Activated naive CD8-positive, alpha-beta T cell treated with anti-CD3 and anti-CD28 coated beads, Interleukin-2, amount 10 ng/mL, durations not matched to agents 7 days and 5 days (primary cell): ENCODE measurements around the gene BID. TPM values are rescaled to one million over a fixed set of nuclear protein-coding genes. Genes with fewer than 3 reads are reported as not detected.

Source experiments
- ATAC-seq: fragments of 150-1000 bp; cut with Tn5 transposase; one replicate; pipeline ENCODE4 v1.10.0; 2021; ENCODE audit warnings: low read depth, moderate library complexity
- POLR2A ChIA-PET: fragments of 350-600 bp; sonication (Branson Sonifier 250); formaldehyde crosslinking; loops from one replicate; lab custom pipeline; 2021; ENCODE audit warnings: antibody characterized with exemption; lab: Charles Lee
- DNase-seq: peaks from one replicate; pipeline ENCODE4 v3.0.0; 2021
- H3K27ac Mint-ChIP-seq: one replicate; pipeline ENCODE4 v1.8.0; 2022; ENCODE audit warnings: mild to moderate bottlenecking, mixed read lengths
- H3K27me3 Mint-ChIP-seq: one replicate; pipeline ENCODE4 v1.8.0; 2022; ENCODE audit warnings: mild to moderate bottlenecking, moderate library complexity, mixed read lengths
- H3K36me3 Mint-ChIP-seq: one replicate; pipeline ENCODE4 v1.8.0; 2021; ENCODE audit warnings: mild to moderate bottlenecking, mixed read lengths
- H3K4me1 Mint-ChIP-seq: one replicate; pipeline ENCODE4 v1.8.0; 2021; ENCODE audit warnings: mixed read lengths
- H3K4me3 Mint-ChIP-seq: one replicate; pipeline ENCODE4 v1.8.0; 2022; ENCODE audit warnings: mild to moderate bottlenecking, moderate library complexity, mixed read lengths
- H3K9me3 Mint-ChIP-seq: one replicate; pipeline ENCODE4 v1.8.0; 2021; ENCODE audit warnings: mixed read lengths
- total RNA-seq, 2 experiments: library from RNA; stranded (reverse); gene quantifications; one replicate each; pipeline ENCODE4 v1.2.3, GENCODE V29; 2021

Gene BID
- total RNA-seq = 10 to 100 TPM; 33.6 to 35.6 TPM

DNA sequence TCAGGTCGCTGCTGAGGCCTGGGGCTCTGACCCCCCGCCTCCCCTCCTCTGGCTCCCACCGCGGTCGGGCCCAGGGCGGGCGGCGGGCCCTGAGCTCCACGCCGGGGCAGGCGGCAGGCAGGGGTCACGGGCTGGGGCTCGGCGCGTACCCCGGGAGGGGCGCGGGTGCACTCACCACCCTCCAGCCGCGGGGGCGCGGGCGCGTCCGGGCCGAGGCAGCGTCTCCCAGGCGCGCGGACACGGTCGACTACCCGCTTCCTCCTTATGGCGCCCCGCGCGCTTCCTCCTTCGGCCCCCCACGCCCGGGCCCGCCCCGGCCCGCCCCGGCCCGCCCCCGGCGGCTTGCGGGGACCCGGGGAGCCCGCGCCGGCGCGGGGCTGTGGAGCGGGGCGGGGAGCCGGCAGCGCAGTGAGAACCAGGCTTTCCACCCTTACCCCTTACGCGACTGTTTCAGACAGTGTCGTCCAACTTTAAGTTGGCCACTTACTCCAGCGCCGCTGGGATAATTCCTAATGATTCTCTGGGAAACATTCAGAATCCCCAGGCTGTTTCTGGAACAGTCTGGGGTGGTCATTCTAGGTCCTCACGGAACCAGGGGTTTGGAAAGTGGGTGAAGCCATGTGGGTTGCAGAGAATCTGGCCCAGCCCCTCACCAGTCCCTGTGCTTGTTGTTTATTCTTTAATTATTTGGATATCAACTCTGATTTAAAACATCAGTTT lies at the start of gene BID:
Gene BID, minus strand, starts transcription at position 264 of the 720 bp plus-strand sequence. CDS start 24,353 bp downstream, outside the sequence.
- POLR2A ChIA-PET = interaction anchor here (0.7 to 2.5 kb wide), 7 partner anchors 9 to 303 kb away, joined by 3 to 8 read pairs (median 6); partner anchors contain the start of genes BCL2L13 and PEX26
- Mint-ChIP-seq H3K4me1 (peaks cover 49% of the 10 kb centered on the region), H3K27me3 (no peaks in the 10 kb centered on the region), H3K27ac (peak within 1 kb of the TSS; percentile 96), H3K4me3 (peak within 1 kb of the TSS; percentile 86), H3K36me3 (peaks cover 10% of the 10 kb centered on the region), H3K9me3 (no peaks in the 10 kb centered on the region)
- peak; percentile 24 for ATAC-seq
- DNase-seq = peak; percentile 69

DNA sequence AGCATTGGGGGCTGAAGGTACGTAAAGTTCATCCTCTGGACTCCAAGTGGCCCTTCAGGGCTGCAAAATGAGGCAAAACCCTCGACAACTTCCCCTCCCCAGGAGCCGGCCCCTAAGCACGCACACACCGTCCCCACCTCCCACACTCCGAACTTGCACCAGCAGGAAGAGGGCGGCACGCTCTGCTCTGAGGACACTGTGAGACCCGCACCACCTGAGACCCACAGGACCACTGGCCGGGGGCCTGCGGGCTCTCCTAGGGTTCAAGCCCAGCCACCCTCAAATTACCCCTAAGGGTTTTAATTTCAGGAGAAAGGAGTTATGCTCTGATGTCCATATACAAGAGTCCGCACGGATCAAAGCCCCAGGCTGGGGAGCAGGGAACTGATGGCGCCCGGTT lies 49.7 kb upstream of the BID start:
- Mint-ChIP-seq H3K27ac (no peak overlapping the region), H3K4me1 (no peaks in the 10 kb centered on the region), H3K36me3 (no peaks in the 10 kb centered on the region), H3K4me3 (no peak overlapping the region), H3K9me3 (no peaks in the 10 kb centered on the region), H3K27me3 (no peaks in the 10 kb centered on the region)
- DNase-seq (no peak), ATAC-seq (no peak)
- POLR2A ChIA-PET = no interaction called here

DNA sequence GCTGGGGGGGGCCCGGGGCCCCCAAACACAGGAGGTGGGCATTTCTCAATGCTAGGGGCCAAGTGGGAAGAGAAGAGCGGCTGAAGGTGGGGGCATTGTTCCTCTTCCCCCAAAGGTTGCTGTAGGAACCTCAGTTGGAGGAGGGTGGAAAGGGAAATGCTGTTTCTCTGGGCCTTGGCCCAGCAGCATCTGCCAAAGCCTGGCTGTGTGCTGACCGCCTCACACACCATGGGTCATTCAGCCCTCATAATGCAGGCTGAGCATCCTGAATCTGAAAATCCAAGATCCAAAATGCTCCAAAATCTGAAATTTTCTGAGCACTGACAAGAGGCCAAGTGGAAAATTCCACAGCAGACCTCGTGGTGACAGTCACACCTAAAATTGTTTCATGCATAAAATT lies 49.0 kb upstream of the BID start:
- Mint-ChIP-seq H3K36me3 (no peaks in the 10 kb centered on the region), H3K4me1 (no peaks in the 10 kb centered on the region), H3K4me3 (no peak overlapping the region), H3K27ac (no peak overlapping the region), H3K9me3 (no peaks in the 10 kb centered on the region), H3K27me3 (no peaks in the 10 kb centered on the region)
- no peak for ATAC-seq
- POLR2A ChIA-PET = no interaction called here
- DNase-seq = no peak

DNA sequence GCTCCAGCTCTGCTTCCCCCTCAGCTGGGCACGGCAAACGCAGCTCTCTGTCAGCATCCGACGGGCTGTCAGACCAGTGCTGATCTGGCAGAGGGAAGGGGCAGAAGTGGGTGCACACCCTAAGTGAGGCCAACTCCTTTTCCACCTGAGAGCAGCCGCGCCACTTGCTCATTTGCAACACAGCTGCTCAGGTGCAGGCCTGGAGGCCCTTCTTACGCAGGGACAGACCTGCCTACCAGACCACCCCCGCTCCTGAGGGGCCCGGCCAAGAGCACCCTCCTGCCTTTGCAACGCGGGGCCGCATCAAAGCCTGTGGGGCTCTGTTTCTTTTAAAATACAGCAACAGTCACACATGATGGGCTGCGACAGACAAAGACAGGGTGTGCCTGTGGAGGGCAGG lies 47.8 kb upstream of the BID start:
- ATAC-seq (no peak), DNase-seq (no peak)
- H3K27ac Mint-ChIP-seq = no peak overlapping the region
- no peaks in the 10 kb centered on the region for H3K9me3 Mint-ChIP-seq
- H3K4me1 Mint-ChIP-seq = no peaks in the 10 kb centered on the region
- POLR2A ChIA-PET = no interaction called here
- no peaks in the 10 kb centered on the region for H3K27me3 Mint-ChIP-seq
- H3K36me3 Mint-ChIP-seq = no peaks in the 10 kb centered on the region
- no peak overlapping the region for H3K4me3 Mint-ChIP-seq

DNA sequence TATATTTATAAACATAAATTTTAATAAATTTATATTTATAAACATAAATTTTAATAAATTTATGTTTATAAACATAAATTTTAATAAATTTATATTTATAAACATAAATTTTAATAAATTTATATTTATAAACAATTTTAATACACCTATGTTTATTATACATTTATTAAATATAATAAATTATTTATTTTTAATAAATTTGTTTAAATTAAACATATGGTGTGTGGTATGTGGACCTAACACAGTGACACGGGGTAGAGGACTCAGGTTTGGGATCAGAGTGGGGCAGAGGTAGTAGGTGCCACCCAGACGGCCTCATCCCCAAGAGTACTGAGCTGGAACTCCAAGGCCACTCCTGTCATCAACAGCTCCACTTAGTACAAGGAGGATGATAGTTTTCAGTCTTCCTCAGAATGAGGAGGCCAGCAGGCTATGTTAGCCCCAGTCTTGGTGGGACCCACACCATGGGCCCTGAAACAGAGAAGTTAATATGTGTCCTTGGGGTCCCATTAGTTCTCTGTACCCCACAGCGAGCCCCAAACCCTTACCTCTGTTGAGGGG lies 46.7 kb upstream of the BID start:
- Mint-ChIP-seq H3K4me1 (no peaks in the 10 kb centered on the region), H3K27me3 (no peaks in the 10 kb centered on the region), H3K27ac (no peak overlapping the region), H3K36me3 (no peaks in the 10 kb centered on the region), H3K9me3 (no peaks in the 10 kb centered on the region), H3K4me3 (no peak overlapping the region)
- DNase-seq (no peak), ATAC-seq (peak; percentile 20)
- POLR2A ChIA-PET = no interaction called here

DNA sequence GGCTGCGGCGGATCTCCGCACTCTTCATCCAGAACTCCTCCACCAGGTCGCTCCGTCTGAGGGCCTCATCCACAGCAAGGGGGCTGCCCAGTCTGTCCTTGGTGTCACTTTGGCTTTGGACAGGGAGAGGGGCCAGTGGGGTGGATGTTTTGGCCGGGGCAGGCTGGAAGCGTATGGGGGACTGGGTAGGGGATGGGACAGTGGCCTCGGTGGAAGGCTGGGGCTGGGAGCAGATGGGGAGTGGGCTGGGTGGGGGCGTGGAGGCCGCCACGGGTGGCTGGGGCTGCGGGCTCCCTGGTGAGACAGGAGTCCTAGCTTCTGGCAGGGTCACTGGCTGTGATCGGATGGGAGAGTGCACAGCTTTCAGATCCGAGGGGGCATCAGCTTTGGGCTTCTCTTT lies 44.4 kb upstream of the BID start:
- no peak overlapping the region for H3K27ac Mint-ChIP-seq
- DNase-seq = no peak

DNA sequence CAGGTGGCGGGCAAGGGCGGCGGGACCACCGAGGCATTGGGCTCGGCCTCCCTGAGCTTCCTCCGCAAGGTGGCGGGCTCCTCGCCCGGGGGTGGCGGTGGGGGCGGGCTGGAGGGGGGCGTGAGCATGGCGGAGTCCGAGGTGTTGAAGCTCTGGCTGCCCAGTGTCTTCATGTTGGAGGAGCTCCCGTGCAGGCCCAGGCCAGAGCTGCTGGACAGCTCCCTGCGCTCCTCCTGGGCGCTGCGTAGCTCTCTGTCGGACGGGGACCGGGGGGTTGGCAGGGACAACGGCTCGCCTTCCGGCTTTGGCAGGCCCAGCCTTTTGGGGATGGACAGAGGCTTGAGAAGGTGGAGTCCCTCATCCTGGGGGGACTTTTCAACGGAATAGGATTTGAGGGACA lies 43.9 kb upstream of the BID start:
- Mint-ChIP-seq H3K27me3 (no peaks in the 10 kb centered on the region), H3K4me1 (no peaks in the 10 kb centered on the region), H3K4me3 (no peak overlapping the region), H3K9me3 (no peaks in the 10 kb centered on the region), H3K27ac (no peak overlapping the region), H3K36me3 (no peaks in the 10 kb centered on the region)
- DNase-seq = no peak
- POLR2A ChIA-PET = no interaction called here
- ATAC-seq = no peak

More for the DNA sequence above, 44.4 kb upstream of the BID start:
- POLR2A ChIA-PET = no interaction called here
- Mint-ChIP-seq H3K27me3 (no peaks in the 10 kb centered on the region), H3K4me1 (no peaks in the 10 kb centered on the region), H3K9me3 (no peaks in the 10 kb centered on the region), H3K36me3 (no peaks in the 10 kb centered on the region), H3K4me3 (no peak overlapping the region)
- ATAC-seq = no peak

DNA sequence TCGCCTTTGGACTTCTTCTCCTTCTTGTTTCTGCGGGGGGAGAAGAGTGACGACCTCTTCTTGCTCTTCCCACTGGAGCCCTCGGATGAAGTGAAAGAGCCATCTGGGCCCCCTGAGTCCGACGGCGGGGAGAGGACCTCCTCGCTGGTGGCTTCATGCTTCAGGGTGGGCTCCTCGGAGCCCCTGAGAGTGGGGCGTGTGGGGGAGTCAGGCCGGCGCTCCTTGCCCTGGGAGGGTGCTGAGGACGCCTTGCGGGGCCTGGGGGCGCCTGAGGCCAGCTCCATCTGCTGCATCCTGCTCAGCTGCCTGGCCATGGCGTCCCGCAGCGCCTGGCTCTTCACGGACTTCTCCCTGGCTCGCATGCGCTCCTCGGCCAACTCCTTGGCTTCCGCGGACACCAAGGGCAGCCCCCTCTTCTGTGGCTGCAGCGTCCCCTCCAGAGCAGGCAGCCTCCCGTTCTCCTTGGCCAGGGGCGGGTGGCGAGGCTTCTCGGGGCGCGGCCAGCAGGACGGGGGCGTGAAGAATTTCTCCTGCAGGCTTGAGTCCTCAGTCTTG lies 43.3 kb upstream of the BID start:
- no peaks in the 10 kb centered on the region for H3K9me3 Mint-ChIP-seq
- DNase-seq (no peak), ATAC-seq (no peak)
- no peak overlapping the region for H3K27ac Mint-ChIP-seq
- H3K4me1 Mint-ChIP-seq = no peaks in the 10 kb centered on the region
- no peaks in the 10 kb centered on the region for H3K36me3 Mint-ChIP-seq
- H3K27me3 Mint-ChIP-seq = no peaks in the 10 kb centered on the region
- POLR2A ChIA-PET = no interaction called here
- H3K4me3 Mint-ChIP-seq = no peak overlapping the region

DNA sequence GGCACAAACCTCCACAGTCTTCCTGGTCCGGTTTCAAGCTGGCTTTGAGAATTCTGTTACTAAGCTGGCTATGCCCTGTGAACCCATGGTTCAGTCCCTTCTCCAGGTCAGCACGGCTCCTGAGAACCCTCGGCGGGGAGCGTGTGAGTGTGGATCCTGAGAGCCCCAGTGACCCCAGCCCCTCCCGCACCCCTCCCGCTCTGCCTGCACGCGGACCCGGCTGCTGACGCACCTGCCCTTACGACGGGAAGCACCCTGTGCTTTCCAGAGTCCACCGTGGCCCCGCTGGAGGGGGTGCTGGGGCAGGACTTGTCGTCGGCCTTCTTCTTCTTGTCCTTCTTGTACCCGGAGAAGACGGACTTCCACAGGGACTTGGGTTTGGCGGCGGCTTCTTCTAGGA lies 42.8 kb upstream of the BID start:
- Mint-ChIP-seq H3K36me3 (no peaks in the 10 kb centered on the region), H3K4me1 (no peaks in the 10 kb centered on the region)
- POLR2A ChIA-PET = no interaction called here

DNA sequence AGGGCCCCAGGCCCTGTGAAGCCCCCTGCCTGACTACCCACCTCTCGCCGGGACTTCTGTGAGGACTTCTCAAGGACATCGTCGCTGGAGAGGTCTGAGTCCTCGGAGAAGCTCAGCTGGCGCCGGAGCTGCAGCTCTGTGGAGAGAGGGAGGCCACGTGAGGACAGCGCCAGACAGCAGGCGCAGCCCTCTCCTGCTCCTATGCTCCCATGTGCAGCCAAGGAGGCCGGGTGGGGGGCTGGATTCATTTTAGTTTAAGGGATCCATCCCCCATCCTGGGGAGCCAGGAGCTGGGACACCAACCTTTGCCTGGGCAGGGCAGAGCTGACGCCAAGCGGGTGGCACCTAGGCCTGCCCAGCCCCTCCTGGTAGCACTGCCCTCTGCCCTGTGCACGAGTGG lies 42.4 kb upstream of the BID start:
- Mint-ChIP-seq H3K4me3 (no peak overlapping the region), H3K36me3 (no peaks in the 10 kb centered on the region), H3K4me1 (no peaks in the 10 kb centered on the region), H3K27ac (no peak overlapping the region), H3K9me3 (no peaks in the 10 kb centered on the region), H3K27me3 (no peaks in the 10 kb centered on the region)
- DNase-seq (no peak), ATAC-seq (no peak)
- POLR2A ChIA-PET = no interaction called here

More for the DNA sequence above, 42.8 kb upstream of the BID start:
- no peaks in the 10 kb centered on the region for H3K9me3 Mint-ChIP-seq
- H3K27me3 Mint-ChIP-seq = no peaks in the 10 kb centered on the region
- H3K4me3 Mint-ChIP-seq = no peak overlapping the region
- no peak for ATAC-seq
- no peak for DNase-seq
- no peak overlapping the region for H3K27ac Mint-ChIP-seq

DNA sequence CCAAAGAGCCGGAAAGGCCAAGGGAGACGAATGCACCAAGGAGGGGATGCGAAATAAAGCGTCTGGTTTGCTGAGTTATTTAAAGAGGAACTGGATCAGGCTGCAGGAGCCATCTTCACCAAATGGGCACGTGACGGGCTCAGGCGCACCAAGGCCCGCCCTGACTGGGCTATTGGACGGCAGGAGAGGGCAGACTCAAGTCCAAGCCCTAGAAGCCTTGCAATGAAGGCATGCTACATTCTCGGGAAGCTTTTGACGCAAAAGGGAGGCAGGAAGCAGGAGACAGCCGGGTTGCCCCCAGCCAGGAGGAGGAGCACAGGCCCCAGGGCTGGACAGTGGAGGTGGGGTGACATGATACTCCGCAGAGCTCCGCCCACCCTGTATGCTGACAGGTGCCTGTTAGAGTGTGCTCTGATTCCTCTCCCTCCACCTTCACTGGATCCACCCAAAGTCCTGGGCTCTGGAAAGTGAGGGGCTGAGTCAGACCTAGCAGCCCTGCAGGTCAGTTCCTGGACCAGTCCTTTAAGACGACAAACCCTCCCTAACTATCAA lies 41.5 kb upstream of the BID start:
- H3K4me1 Mint-ChIP-seq = no peaks in the 10 kb centered on the region
- no peaks in the 10 kb centered on the region for H3K9me3 Mint-ChIP-seq
- H3K27ac Mint-ChIP-seq = no peak overlapping the region
- H3K36me3 Mint-ChIP-seq = no peaks in the 10 kb centered on the region
- no peaks in the 10 kb centered on the region for H3K27me3 Mint-ChIP-seq
- POLR2A ChIA-PET = interaction anchor here (0.7 kb wide), 1 partner anchor 22 kb away, joined by 3 read pairs; no protein-coding TSS in a partner anchor
- no peak for DNase-seq
- no peak overlapping the region for H3K4me3 Mint-ChIP-seq
- no peak for ATAC-seq

DNA sequence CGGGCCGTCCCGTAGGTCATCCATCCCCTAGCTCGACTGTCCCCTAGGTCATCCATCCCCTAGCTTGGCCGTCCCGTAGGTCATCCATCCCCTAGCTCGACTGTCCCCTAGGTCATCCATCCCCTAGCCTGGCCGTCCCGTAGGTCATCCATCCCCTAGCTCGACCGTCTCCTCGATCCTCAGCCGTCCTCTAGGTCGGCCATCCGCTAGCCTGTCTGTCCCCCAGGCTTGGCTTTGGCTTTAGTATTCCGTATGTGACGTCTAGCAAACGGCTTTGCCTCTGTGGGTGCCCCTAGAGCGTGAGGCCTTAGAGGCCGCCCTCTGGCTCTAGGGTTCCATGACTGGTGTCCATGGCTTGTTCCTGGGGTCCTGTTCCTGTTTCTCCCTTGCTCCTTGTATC lies 40.6 kb upstream of the BID start:
- no peak overlapping the region for H3K27ac Mint-ChIP-seq
- H3K27me3 Mint-ChIP-seq = no peaks in the 10 kb centered on the region
- H3K4me1 Mint-ChIP-seq = no peaks in the 10 kb centered on the region
- no peaks in the 10 kb centered on the region for H3K9me3 Mint-ChIP-seq
- no peak overlapping the region for H3K4me3 Mint-ChIP-seq
- H3K36me3 Mint-ChIP-seq = no peaks in the 10 kb centered on the region
- POLR2A ChIA-PET = no interaction called here
- ATAC-seq = no peak
- no peak for DNase-seq

DNA sequence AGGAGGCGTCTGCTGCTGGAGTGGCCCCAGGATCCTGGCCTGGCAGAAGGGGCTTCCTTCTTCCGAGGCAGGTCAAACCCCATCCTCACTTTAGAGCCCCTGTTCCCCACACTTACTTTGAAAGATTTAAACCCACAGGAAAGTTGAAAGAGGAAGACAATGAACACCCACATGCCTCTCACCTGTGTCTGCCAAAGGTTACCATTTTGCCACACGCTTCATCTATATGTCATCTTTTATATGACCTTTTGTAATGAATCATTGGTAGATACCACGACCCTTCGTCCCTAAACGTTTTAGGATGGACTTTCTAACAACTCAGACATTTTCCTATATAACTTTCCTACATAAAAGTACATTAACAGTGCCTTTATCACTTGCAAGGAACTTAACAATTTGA lies 39.8 kb upstream of the BID start:
- no peaks in the 10 kb centered on the region for H3K36me3 Mint-ChIP-seq
- POLR2A ChIA-PET = no interaction called here

DNA sequence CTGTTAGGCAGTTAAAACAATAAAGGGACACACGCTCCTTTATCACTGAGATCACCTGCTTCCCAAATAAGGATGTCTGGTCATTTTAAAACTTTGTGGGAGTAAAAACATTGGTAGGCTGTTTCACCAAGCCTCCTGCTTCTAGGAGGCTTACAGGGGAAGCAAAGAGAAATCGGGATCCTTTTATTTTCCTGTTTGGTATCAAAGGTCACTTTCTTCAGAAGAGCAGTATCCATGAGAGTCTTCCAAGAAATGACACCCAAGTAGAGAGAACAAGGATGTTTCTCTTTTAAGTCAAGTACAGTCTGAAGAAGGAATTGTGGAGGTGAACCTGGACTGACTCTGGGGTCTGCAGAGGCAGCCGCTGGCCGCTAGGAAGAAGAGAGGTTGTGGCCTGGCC lies 36.9 kb upstream of the BID start:
- no peaks in the 10 kb centered on the region for H3K9me3 Mint-ChIP-seq
- H3K27ac Mint-ChIP-seq = no peak overlapping the region
- DNase-seq (no peak), ATAC-seq (no peak)
- H3K4me3 Mint-ChIP-seq = no peak overlapping the region
- peaks cover 3% of the 10 kb centered on the region for H3K36me3 Mint-ChIP-seq
- POLR2A ChIA-PET = no interaction called here
- no peaks in the 10 kb centered on the region for H3K4me1 Mint-ChIP-seq
- no peaks in the 10 kb centered on the region for H3K27me3 Mint-ChIP-seq

More for the DNA sequence above, 39.8 kb upstream of the BID start:
- no peak for ATAC-seq
- no peaks in the 10 kb centered on the region for H3K27me3 Mint-ChIP-seq
- no peak overlapping the region for H3K27ac Mint-ChIP-seq
- DNase-seq = no peak
- H3K4me1 Mint-ChIP-seq = no peaks in the 10 kb centered on the region
- H3K9me3 Mint-ChIP-seq = no peaks in the 10 kb centered on the region
- no peak overlapping the region for H3K4me3 Mint-ChIP-seq
